WI38 (cell line): ENCODE measurements around the gene APCDD1L.

Experiments
- H3K4me3 ChIP-seq: 2 replicates; pipeline ENCODE4 v1.5.1; 2011; ENCODE audit warnings: low read depth, mild to moderate bottlenecking, control low read depth, low read length
- CTCF ChIP-seq: IDR thresholded peaks from 2 replicates; pipeline ENCODE4 v1.5.1; 2012; ENCODE audit warnings: low read depth, mild to moderate bottlenecking, control low read depth, low read length

APCDD1L gene

GRCh38 chr20:58495623-58496428 lies 19.4 kb downstream of the APCDD1L start:
- no peak overlapping the region for H3K4me3 ChIP-seq
- no peak for TF ChIP-seq CTCF

GRCh38 chr20:58494923-58495622 lies 20.1 kb downstream of the APCDD1L start:
- no peak overlapping the region for H3K4me3 ChIP-seq
- TF ChIP-seq CTCF: no peak

GRCh38 chr20:58492795-58493524 lies 22.2 kb downstream of the APCDD1L start:
- no peak for TF ChIP-seq CTCF
- H3K4me3 ChIP-seq: no peak overlapping the region

GRCh38 chr20:58492074-58492718 lies 23.0 kb downstream of the APCDD1L start:
- no peak for TF ChIP-seq CTCF
- no peak overlapping the region for H3K4me3 ChIP-seq

- no peak overlapping the region for H3K4me3 ChIP-seq
- no peak for TF ChIP-seq CTCF
Measured at GRCh38 chr20:58486207-58486606, 29.0 kb downstream of the APCDD1L start.

GRCh38 chr20:58485393-58485792 lies 29.8 kb downstream of the APCDD1L start:
- TF ChIP-seq CTCF: no peak
- no peak overlapping the region for H3K4me3 ChIP-seq
